ENCODE measurements around the gene RBP5.

DNA sequence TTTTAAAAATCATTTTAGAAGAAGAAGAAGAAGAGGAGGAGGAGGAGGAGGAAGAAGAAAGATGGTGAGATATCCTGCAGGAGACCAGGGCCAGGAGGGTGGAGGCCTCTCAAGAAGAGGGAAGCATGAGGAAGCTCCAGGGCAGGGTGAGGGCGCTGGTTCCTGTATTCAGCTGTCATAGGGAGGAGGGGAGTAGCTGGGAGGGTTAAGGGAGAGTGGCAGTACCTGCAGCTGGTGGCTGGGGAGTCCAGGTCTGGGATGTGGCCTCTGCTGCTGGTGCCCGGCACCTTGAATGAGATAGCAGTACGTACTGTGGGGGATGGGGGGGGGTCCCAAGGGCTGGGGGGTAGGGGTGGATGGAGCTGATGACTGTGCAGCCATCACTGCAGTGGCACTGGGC lies 9.8 kb downstream of the RBP5 start:
- TF ChIP-seq, protein P1, sequence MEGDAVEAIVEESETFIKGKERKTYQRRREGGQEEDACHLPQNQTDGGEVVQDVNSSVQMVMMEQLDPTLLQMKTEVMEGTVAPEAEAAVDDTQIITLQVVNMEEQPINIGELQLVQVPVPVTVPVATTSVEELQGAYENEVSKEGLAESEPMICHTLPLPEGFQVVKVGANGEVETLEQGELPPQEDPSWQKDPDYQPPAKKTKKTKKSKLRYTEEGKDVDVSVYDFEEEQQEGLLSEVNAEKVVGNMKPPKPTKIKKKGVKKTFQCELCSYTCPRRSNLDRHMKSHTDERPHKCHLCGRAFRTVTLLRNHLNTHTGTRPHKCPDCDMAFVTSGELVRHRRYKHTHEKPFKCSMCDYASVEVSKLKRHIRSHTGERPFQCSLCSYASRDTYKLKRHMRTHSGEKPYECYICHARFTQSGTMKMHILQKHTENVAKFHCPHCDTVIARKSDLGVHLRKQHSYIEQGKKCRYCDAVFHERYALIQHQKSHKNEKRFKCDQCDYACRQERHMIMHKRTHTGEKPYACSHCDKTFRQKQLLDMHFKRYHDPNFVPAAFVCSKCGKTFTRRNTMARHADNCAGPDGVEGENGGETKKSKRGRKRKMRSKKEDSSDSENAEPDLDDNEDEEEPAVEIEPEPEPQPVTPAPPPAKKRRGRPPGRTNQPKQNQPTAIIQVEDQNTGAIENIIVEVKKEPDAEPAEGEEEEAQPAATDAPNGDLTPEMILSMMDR (conservative IDR thresholded peaks at IDR 0.05; ENCODE audit: low read depth, low read length), result no peak
- TF ChIP-seq EZH2 (IDR thresholded peaks at IDR 0.05; ENCODE audit: low read length, unreplicated experiment) (no peak), EZH2phosphoT487 (IDR thresholded peaks at IDR 0.05; ENCODE audit: borderline replicate concordance, low read length) (no peak)
